ENCODE data around the gene TMEM161A. TPM values are rescaled to one million over a fixed set of nuclear protein-coding genes. Genes with fewer than 3 reads are reported as not detected.
"Not testable (repeated sequence)": the region's sequence is repeated elsewhere in the genome, so short reads cannot be mapped to it uniquely, and the experiment has no call there.

The TMEM161A gene
- total and polyA plus RNA-seq, 9 of the 15 experiments (the other 6 are each of a cell fraction or from before 2014, with no cell fraction given), result 0.63 to 92.3 (median 38.9) TPM

DNA sequence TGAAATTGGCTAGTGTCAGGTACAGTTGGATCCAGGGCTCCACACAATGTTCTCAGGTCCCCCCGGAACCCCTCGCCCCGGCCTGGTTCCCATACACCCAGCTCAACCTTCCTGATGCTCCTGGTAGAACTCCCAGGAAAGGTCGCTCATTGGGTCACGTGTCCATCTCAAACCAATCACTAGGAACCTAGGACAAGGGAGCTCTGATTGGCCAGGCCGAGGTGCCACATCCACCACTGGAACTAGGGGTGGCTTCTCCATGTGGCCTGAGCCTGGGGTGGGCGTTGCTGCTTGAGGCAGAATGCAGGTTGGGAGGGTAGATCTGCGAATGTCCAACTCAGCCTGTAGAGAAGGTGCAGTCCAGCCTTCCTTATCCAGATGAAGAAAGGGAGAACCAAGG, 38.7 kb upstream of the TMEM161A start (continued):
- TF ChIP-seq, protein P1, sequence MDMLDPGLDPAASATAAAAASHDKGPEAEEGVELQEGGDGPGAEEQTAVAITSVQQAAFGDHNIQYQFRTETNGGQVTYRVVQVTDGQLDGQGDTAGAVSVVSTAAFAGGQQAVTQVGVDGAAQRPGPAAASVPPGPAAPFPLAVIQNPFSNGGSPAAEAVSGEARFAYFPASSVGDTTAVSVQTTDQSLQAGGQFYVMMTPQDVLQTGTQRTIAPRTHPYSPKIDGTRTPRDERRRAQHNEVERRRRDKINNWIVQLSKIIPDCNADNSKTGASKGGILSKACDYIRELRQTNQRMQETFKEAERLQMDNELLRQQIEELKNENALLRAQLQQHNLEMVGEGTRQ (CRISPR knock-in tag; IDR thresholded peaks at IDR 0.05), result peak; percentile 83
- peak; percentile 81 for TF ChIP-seq RAD51 (IDR thresholded peaks at IDR 0.05; ENCODE audit: borderline replicate concordance, low read depth)

DNA sequence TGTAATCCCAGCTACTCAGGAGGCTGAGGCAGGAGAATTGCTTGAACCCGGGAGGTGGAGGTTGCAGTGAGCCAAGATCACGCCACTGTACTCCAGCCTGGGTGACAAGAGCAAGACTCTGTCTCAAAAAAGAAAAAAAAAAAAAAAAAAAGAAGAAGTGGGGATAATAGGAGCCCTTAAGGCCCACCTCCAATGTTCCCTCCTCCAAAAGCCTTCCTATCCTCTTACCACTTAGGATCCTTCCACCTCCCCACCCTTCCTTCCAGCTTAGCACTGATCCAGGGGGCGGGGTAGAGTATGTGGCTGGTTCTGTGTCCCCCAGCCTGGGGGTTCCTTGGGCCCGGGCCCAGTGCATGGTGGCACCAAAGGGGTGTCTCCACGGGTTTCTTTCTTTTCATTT, 35.0 kb upstream of the TMEM161A start:
- DNase-seq (ENCODE audit: extremely low read depth in 1 of 4, low spot score in 3 of 4); ATAC-seq; H2AFZ ChIP-seq (ENCODE audit: low read depth, low read length); H3K4me2 ChIP-seq (ENCODE audit: insufficient read depth, low read length); H3K27ac ChIP-seq (ENCODE audit: extremely low read depth, low read depth, low read length); in situ Hi-C loops (cut with MboI); H3K9me3 ChIP-seq (replicated peaks; ENCODE audit: control insufficient read depth, insufficient read depth, low read depth, low read length); BruUV-seq (replicated peaks); H3K9ac ChIP-seq (ENCODE audit: insufficient read depth in 1 of 2, low read depth in 2 of 2, low read length in 2 of 2); FAIRE-seq; H3K79me2 ChIP-seq (ENCODE audit: control insufficient read depth, insufficient read depth, low read length); H3K27me3 ChIP-seq (ENCODE audit: control insufficient read depth in 2 of 2, insufficient read depth in 2 of 2, low read length in 2 of 2); H4K20me1 ChIP-seq (replicated peaks; ENCODE audit: control insufficient read depth, insufficient read depth, low read length); H3K9me1 ChIP-seq (ENCODE audit: control insufficient read depth, insufficient read depth, low read length); H3K4me3 ChIP-seq: not testable (repeated sequence)
- ChIA-PET CTCF (ENCODE audit: low intra/inter-chr PET ratio) (interaction anchor here (1.3 kb wide), 1 partner anchor 27 kb away, joined by 8 read pairs; no protein-coding TSS in a partner anchor), POLR2A (interaction anchor here (0.6 kb wide), 1 partner anchor 470 kb away, joined by 3 read pairs; the partner anchor contains the start of gene GMIP)
- WGBS (ENCODE audit: insufficient coverage, low coverage, missing lambda C conversion rate), result 61% methylated on average over 3 of the region's 5 CpGs
- intact Hi-C loops (cut with micrococcal nuclease), result loop anchor here (5.0 kb wide), 1 partner anchor 36 kb away; the partner anchor contains the start of gene TMEM161A
- H3K4me1 ChIP-seq (replicated peaks in 1 of 2; ENCODE audit: control insufficient read depth in 2 of 2, insufficient read depth in 2 of 2, low read length in 2 of 2), result peaks cover 34% of the 10 kb centered on the region in 2 experiments; a peak in 4 of 5 replicates
- peaks cover 11% of the 10 kb centered on the region; the same call in 1 of the 3 replicates for H3K36me3 ChIP-seq (ENCODE audit: control insufficient read depth, insufficient read depth, low read length)
